Midbrain (tissue), 1 donor: Measurements from ENCODE around the gene TNS2.

Experiments
- DNase-seq: peaks from one replicate; lab custom pipeline; 2025; lab: John Stamatoyannopoulos, UW

The TNS2 gene

GRCh38 chr12:53056901-53057300, 7.0 kb downstream of the TNS2 start:
- no peak for DNase-seq

- DNase-seq = no peak
These were observed 8.1 kb downstream of the TNS2 start for GRCh38 chr12:53057816-53058500.

GRCh38 chr12:53058674-53059433, 9.0 kb downstream of the TNS2 start:
- DNase-seq = no peak

- no peak for DNase-seq
These were observed 9.7 kb downstream of the TNS2 start for GRCh38 chr12:53059434-53060063.

- DNase-seq = no peak
These were observed 10.3 kb downstream of the TNS2 start for GRCh38 chr12:53060064-53060720.

- no peak for DNase-seq
These were observed 10.9 kb downstream of the TNS2 start for GRCh38 chr12:53060721-53061276.

- no peak for DNase-seq
These were observed 11.6 kb downstream of the TNS2 start for GRCh38 chr12:53061404-53062010.

- no peak for DNase-seq
These were observed 12.4 kb downstream of the TNS2 start for GRCh38 chr12:53062011-53062961.

GRCh38 chr12:53062977-53063707, 13.3 kb downstream of the TNS2 start:
- DNase-seq = no peak

- DNase-seq = no peak
These were observed 14.1 kb downstream of the TNS2 start for GRCh38 chr12:53063708-53064612.

GRCh38 chr12:53064613-53065436, 15.0 kb downstream of the TNS2 start:
- DNase-seq = no peak

GRCh38 chr12:53065470-53065869, 15.6 kb downstream of the TNS2 start:
- DNase-seq = no peak

GRCh38 chr12:53065975-53066931, 16.4 kb downstream of the TNS2 start:
- DNase-seq = peak; percentile 75

- no peak for DNase-seq
These were observed 17.5 kb downstream of the TNS2 start for GRCh38 chr12:53067074-53067992.

GRCh38 chr12:53067993-53068770, 18.3 kb downstream of the TNS2 start:
- no peak for DNase-seq
